ENCODE measurements around the gene RCBTB1.
A peak's percentile ranks its signal among the peaks of the same experiment; 100 is the strongest.

Gene RCBTB1

DNA sequence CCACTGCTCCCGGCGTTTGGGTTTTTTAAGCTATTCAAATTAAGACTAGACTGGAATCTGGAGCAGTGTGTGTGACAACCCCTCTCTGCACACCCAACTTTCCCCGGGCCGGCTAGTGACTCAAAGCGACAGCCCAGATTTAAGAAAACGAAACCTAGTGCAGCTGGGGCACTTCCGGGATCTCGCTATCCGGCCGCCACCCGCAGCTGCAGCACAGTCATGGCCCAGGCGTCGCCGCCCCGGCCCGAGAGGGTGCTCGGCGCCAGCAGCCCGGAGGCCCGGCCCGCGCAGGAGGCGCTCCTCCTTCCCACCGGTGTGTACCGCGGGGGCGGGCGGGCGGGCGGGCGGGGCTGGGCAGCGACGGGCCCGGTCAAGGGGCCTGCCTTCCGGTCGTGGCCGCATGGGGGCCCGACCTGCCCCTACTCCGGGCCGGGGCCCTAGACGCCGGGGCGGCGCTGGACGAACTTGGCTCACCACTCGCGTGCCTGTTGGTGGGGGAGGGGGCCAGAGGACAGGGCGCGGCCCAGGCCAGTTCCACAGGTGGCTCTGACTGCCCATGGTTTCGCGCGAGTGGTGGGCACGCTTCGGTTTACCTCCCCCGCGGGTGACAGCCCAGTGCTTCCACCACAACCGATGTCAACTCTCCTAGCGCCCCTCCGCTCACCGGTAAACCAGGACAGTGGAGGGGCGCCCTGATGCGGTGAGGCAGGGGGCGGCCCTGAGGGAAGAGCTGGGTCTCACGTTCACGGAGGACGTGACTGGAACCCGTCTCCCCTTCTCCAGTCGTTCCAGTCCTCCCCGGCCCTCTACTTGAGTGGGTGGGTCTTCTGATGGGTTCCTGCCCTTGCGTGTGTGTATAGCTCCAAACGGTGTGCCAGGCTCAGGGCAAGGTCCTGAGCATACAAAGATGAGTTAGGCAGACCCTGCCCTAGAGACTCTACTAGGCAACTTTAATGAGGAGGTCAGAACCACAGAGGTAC, 89.3 kb downstream of the RCBTB1 start, which contains the start of gene PHF11:
PHF11 (plus strand) TSS at position 171 of the 980 bp plus-strand sequence; CDS start at position 220, 49 bp downstream.
- H3K27ac ChIP-seq: peak within 1 kb of the TSS; percentile 90
- TF ChIP-seq, protein P1, sequence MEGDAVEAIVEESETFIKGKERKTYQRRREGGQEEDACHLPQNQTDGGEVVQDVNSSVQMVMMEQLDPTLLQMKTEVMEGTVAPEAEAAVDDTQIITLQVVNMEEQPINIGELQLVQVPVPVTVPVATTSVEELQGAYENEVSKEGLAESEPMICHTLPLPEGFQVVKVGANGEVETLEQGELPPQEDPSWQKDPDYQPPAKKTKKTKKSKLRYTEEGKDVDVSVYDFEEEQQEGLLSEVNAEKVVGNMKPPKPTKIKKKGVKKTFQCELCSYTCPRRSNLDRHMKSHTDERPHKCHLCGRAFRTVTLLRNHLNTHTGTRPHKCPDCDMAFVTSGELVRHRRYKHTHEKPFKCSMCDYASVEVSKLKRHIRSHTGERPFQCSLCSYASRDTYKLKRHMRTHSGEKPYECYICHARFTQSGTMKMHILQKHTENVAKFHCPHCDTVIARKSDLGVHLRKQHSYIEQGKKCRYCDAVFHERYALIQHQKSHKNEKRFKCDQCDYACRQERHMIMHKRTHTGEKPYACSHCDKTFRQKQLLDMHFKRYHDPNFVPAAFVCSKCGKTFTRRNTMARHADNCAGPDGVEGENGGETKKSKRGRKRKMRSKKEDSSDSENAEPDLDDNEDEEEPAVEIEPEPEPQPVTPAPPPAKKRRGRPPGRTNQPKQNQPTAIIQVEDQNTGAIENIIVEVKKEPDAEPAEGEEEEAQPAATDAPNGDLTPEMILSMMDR (conservative IDR thresholded peaks at IDR 0.05; ENCODE audit: low read depth): 0 out of 2 replicates have a peak, but pooled peaks have one; percentile 9
- DNase-seq (ENCODE audit: low spot score): peak; percentile 58
- ChIA-PET POLR2A (ENCODE audit: low non-redundant PET) (interaction anchor here (0.9 kb wide), 1 partner anchor 10 kb away, joined by 4 read pairs; no protein-coding TSS in a partner anchor), CTCF (interaction anchor here (0.5 kb wide), 1 partner anchor 130 kb away, joined by 3 read pairs; no protein-coding TSS in a partner anchor)

DNA sequence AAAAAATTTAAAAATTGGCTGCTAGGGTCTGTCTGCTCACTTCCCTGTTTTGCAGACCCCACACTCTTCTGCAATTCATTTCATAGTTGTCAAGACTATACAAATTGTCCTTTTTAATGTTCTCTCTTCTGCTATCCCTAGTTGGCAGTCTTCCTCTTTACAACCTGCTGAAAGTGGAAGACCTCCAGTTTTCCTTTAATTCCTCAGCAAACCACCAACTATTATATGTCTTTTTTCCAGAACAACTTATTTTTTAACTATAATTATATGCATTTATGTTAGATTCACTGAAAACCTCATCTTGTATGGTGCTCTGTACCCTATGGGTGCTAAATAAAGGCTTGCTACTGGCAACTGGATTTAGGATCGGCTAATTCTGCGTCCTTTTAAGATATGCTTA, 90.7 kb downstream of the RCBTB1 start:
- peak overlapping the region; percentile 90 for H3K27ac ChIP-seq
- ChIA-PET CTCF (no interaction called here), POLR2A (ENCODE audit: low non-redundant PET) (interaction anchor here (0.7 kb wide), 1 partner anchor 8 kb away, joined by 4 read pairs; no protein-coding TSS in a partner anchor)
- DNase-seq (ENCODE audit: low spot score): no peak
- TF ChIP-seq, protein P1 (conservative IDR thresholded peaks at IDR 0.05; ENCODE audit: low read depth): no peak; the same call in 1 of the 2 replicates

DNA sequence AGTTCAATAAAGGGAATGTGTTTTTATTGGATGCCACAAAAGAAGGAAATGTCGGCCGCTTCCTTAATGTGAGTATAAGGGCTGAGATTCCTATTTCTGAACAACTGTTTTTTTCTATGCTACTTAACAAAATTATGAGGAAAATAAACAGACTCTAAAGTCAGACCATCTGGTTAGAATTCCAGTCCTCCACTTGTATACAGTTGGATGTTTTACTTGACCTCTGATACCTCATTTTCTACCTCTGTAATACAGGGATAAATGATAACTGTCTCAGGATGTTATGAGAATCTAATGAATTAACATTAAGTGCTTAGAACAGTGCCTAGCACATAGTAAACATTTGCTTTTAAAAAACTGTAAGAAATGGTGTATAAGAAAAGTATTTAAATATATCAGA, 96.8 kb downstream of the RCBTB1 start:
- no peak overlapping the region for H3K27ac ChIP-seq
- ChIA-PET POLR2A (ENCODE audit: low non-redundant PET) (no interaction called here), CTCF (no interaction called here)
- TF ChIP-seq, protein P1 (conservative IDR thresholded peaks at IDR 0.05; ENCODE audit: low read depth): no peak
- no peak for DNase-seq (ENCODE audit: low spot score)
